HepG2 (cell line): ENCODE data around the gene MACROD2.

ENCODE experiments used
- EZH2 ChIP-seq: conservative IDR thresholded peaks from 2 replicates; pipeline ENCODE4 v1.6.1; 2012; ENCODE audit warnings: mild to moderate bottlenecking, low read depth, low read length, moderate library complexity
- NFIC ChIP-seq: IDR thresholded peaks from 2 replicates; pipeline ENCODE4 v1.6.1; 2012; ENCODE audit warnings: mild to moderate bottlenecking, low read length, inconsistent platforms

- no peak for TF ChIP-seq EZH2
- TF ChIP-seq NFIC = no peak
Measured at GRCh38 chr20:14996883-14997672, 1001.8 kb downstream of the MACROD2 start.
